WERI-Rb-1 (cell line): ENCODE measurements around the gene MBTPS1.
A peak's percentile ranks its signal among the peaks of the same experiment; 100 is the strongest.

Experiments
- DNase-seq: peaks from one replicate; pipeline ENCODE4 v3.0.0-alpha.2; 2020
- H3K27ac ChIP-seq: fragments of 250-450 bp; sonication (Bioruptor Pico); 2 replicates; pipeline ENCODE4 v1.5.1; 2020; ENCODE audit warnings: mild to moderate bottlenecking, moderate library complexity
- H3K27me3 ChIP-seq: fragments of 250-450 bp; sonication (Bioruptor Pico); 2 replicates; pipeline ENCODE4 v1.5.1; 2021; ENCODE audit warnings: mild to moderate bottlenecking, low read depth, moderate library complexity; ENCODE audit not compliant: insufficient read depth, severe bottlenecking
- H3K36me3 ChIP-seq: fragments of 250-450 bp; sonication (Bioruptor Pico); 2 replicates; pipeline ENCODE4 v1.5.1; 2020; ENCODE audit warnings: mild to moderate bottlenecking, moderate library complexity
- H3K4me3 ChIP-seq: 2 replicates; pipeline ENCODE4 v1.5.1; 2011; ENCODE audit warnings: low read depth, mild to moderate bottlenecking, control low read depth, low read length
- H3K9me3 ChIP-seq: fragments of 250-450 bp; sonication (Bioruptor Pico); 2 replicates; pipeline ENCODE4 v1.5.1; 2021; ENCODE audit warnings: mild to moderate bottlenecking, moderate library complexity; ENCODE audit not compliant: severe bottlenecking
- TF ChIP-seq, protein P1 (sequence below): IDR thresholded peaks from 2 replicates; pipeline ENCODE4 v1.5.1; 2011; ENCODE audit warnings: low read depth, mild to moderate bottlenecking, control low read depth, inconsistent platforms, low read length

The MBTPS1 gene

DNA sequence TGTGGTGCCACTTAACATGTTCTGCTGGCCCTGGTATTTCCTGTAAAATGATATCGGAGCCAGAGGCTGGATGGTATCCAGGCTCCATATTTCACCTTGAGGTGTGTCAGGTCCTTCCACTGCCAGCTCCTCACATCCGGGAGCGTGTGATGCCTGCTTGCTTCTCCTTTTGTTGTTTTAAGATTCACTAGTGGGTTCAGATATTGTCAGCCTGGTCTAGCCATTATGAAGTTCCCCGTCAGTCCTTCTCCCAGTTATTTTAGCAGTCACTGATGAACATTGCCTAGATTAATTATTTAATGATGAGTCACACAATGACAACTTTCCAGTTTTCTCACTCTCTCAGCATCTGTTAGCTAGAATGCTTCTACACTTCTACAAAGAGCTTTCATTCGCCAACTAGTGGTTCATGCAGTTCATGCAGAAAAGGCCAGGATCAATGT lies 39.6 kb upstream of the MBTPS1 start:
- Histone ChIP-seq H3K27ac (no peak overlapping the region), H3K36me3 (no peaks in the 10 kb centered on the region), H3K9me3 (no peaks in the 10 kb centered on the region), H3K4me3 (no peak overlapping the region), H3K27me3 (no peaks in the 10 kb centered on the region)
- DNase-seq = no peak
- TF ChIP-seq, protein P1, sequence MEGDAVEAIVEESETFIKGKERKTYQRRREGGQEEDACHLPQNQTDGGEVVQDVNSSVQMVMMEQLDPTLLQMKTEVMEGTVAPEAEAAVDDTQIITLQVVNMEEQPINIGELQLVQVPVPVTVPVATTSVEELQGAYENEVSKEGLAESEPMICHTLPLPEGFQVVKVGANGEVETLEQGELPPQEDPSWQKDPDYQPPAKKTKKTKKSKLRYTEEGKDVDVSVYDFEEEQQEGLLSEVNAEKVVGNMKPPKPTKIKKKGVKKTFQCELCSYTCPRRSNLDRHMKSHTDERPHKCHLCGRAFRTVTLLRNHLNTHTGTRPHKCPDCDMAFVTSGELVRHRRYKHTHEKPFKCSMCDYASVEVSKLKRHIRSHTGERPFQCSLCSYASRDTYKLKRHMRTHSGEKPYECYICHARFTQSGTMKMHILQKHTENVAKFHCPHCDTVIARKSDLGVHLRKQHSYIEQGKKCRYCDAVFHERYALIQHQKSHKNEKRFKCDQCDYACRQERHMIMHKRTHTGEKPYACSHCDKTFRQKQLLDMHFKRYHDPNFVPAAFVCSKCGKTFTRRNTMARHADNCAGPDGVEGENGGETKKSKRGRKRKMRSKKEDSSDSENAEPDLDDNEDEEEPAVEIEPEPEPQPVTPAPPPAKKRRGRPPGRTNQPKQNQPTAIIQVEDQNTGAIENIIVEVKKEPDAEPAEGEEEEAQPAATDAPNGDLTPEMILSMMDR = no peak

- H3K4me3 ChIP-seq = no peak overlapping the region
- H3K9me3 ChIP-seq = no peaks in the 10 kb centered on the region
- DNase-seq = no peak
- TF ChIP-seq, protein P1 = no peak
- H3K27me3 ChIP-seq = no peaks in the 10 kb centered on the region
- no peak overlapping the region for H3K27ac ChIP-seq
- no peaks in the 10 kb centered on the region for H3K36me3 ChIP-seq
Measured at GRCh38 chr16:84155771-84156170, 39.0 kb upstream of the MBTPS1 start.

DNA sequence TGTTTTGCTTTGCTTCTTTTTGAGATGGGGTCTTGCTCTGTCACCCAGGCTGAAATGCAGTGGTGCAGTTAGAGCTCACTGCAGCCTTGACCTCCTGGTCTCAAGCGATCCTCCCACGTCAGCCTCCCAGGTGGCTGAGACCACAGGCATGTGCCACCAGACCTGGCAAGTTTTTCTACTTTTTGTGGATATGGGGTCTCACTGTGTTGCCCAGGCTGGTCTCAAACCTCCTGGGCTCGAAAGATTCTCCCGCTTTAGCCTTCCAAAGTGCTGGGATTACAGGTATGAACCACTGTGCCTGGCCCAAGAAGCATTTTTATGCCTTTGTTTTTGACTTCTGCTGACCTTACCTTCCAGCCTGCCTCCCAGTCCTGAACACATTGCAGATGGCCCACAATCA lies 38.5 kb upstream of the MBTPS1 start:
- Histone ChIP-seq H3K27me3 (no peaks in the 10 kb centered on the region), H3K9me3 (no peaks in the 10 kb centered on the region), H3K27ac (no peak overlapping the region), H3K36me3 (no peaks in the 10 kb centered on the region), H3K4me3 (no peak overlapping the region)
- DNase-seq = no peak
- TF ChIP-seq, protein P1 = no peak

DNA sequence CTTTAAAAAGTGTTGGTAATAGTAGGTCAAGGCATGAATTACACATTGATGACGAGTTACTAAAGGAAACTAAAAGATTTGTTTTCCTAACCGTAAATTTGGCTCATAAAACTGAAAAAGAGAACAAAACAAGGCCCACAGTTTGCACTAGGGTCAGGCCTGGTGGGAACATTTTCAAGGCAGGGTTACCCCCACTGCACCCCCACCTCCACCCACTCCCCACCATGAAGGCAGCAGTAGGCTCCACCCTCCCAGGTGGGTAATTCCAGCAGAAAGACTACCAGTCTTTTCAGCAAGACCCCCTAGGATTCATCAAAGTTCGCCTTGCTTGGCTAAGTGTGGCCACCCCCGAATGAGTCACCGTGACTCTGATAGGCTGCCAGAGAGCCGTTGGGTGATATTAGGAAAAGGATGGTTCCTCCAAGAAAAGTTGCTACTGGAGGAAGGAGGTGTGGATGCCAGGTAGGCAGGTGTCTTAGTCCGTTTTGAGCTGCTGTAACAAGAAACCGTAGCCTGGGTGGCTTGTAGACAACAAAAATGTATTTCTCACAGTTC lies 37.0 kb upstream of the MBTPS1 start:
- Histone ChIP-seq H3K4me3 (no peak overlapping the region), H3K27ac (no peak overlapping the region), H3K9me3 (no peaks in the 10 kb centered on the region), H3K27me3 (no peaks in the 10 kb centered on the region), H3K36me3 (no peaks in the 10 kb centered on the region)
- no peak for DNase-seq
- TF ChIP-seq, protein P1 = no peak

DNA sequence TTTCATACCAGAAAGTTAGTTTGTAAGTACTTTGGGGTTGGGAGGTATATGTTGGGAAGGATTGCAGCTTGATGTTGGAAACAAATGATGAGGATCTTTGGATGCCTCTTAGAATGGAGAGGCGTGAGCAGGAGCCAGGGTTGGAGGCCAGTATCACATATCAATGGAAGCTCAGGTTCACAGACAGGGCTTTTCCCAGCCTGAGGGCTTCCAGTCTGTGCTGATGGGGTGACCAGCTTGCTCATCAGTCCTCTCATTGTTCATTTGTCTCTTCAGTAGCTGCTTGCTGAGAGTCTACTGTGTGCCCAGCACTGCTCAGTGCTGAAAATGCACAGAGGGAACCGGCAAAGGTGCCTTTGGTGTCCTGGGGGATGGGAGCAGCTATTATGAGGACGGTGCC lies 34.2 kb upstream of the MBTPS1 start:
- DNase-seq = no peak
- Histone ChIP-seq H3K4me3 (no peak overlapping the region), H3K27ac (no peak overlapping the region), H3K27me3 (no peaks in the 10 kb centered on the region), H3K36me3 (no peaks in the 10 kb centered on the region), H3K9me3 (no peaks in the 10 kb centered on the region)
- TF ChIP-seq, protein P1 = no peak

- no peaks in the 10 kb centered on the region for H3K9me3 ChIP-seq
- peak within 1 kb of the TSS; percentile 52 for H3K4me3 ChIP-seq
- peak within 1 kb of the TSS; percentile 69 for H3K27ac ChIP-seq
- no peaks in the 10 kb centered on the region for H3K27me3 ChIP-seq
- TF ChIP-seq, protein P1 = no peak
- no peaks in the 10 kb centered on the region for H3K36me3 ChIP-seq
- DNase-seq = peak; percentile 80
Measured at GRCh38 chr16:84144859-84145639, 28.3 kb upstream of the MBTPS1 start, which contains the start of the genes DNAAF1 and HSDL1. TSS of gene DNAAF1 (plus strand) at chr16:84145308. CDS start at chr16:84145441, 133 bp downstream. TSS of gene HSDL1 (minus strand) at chr16:84145177. CDS start at chr16:84131321, 13,856 bp downstream.
